ELF-1 (cell line): Measurements from ENCODE around the gene SOX12.

Experiments
- DNase-seq: peaks from one replicate; pipeline ENCODE4 v3.0.0-alpha.2; 2016; ENCODE audit warnings: low read depth, low spot score

SOX12 gene

DNA sequence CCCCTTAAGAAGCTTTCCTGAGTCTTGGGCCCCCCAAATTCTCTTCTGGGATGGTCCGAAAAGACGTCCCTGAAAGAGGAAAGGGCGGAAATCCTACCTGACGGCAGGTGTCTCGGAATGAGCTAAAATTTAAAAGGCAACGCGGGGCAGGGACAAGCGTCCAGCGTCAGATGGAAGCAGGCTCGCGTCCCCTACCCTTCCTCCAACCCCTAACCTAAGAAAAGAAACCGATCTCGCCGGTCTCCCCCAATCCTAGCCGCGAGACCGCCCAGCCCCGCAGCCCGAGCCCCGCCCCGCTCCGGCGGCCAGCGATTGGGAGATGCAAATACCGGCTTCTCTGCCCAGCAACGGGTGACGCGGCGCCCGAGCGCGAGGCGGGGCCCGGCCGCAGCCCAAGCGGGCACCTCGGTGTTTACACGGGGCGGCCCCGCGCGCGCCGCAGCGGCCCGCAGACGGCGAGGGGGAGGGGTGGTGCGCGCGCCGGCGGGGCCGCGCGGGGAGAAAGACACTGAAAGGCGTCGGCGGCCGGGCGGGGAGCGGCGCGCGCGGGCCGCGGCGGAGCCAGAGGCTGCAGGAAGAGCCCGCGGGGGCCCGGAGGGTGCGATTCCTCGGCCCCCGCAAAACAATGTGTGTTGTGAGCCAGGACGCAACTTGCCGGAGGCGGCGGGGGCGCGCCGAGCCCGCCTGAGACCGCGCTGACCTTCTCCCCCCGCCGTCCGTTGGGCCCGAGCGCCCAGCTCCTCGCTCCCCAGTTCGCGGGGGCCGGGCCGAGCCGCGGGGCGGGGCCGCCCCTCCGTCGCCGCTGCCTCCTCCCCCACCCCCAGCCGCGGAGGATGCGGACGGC is at the start of gene SOX12:
SOX12 (plus strand) TSS at position 508 of the 844 bp plus-strand sequence. CDS start 373 bp downstream, outside the sequence.
- DNase-seq, result peak; percentile 97

DNA sequence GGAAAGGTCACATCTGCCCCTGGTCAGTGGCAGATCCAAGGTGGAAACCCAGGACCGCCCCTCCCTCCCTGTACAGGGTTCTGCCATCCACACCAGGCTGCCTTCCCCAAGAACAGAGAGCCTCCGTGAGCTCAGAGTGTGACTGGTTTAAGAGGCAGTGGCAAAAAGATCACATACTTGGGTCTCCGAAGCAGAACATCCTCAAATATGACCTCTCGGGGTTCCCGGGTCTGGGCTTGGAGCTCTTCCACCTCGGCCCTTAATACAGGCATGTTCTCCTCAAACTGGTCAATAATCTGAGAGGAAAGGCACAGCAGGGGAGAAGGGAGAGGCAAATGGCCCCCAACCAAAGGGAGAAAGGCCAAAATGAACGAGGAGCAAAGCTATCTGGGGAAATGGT is 49.6 kb upstream of the SOX12 start:
- DNase-seq, result no peak

DNA sequence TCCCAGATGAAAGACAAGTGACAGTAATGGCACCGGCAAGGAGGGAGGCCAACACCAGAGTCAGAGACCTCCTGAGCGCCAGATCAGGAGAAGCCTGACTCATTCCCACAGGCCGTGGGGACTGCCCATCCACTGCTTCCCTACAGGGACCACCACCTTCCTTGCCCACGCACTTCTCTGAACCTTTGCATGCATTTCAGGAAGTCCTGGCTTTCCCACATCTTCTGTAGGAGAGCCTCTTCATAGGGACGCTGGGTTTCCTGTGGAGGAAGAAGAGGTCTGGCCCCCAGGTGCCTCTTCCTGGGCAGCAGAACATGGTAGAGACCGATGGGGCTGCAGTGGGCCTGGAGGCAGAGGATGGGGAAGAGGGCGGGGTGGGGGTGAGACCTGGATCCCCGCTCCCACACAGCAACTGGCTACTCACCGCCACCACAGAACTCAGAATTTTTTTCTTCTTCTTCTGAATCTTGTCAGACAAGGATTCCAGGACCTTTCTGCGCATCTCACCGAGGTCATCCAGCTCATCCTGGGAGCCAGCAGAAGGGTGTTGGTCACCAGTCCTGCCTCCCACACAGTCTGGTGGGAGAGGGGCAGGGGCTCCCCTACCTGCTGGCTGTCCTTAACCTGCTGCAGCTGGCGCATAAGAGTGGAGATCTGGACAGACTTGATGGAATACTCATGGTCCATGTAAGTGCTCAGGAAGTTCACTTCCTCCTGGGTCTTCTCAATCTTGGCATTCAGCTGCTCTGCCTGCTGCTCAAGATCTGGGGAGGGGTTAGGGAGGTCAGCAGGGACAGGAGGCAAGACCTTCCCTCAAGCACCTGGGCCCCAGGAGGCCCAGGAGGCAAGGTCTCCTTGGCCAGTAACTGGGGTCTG is 48.5 kb upstream of the SOX12 start:
- no peak for DNase-seq

DNA sequence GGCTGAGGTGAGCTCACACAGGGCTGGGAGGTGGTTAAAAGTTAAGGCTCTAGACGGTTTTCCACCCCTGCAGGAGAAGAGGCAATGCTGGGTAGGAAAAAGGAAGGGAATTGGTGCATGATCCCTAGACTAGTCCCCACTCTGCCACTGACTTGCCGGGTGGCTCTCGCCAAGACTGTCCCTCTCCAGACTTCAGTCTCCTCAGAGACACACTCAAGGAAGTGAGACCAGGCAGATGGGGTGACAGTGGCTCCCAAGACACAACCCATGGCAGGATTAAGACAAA is 47.9 kb upstream of the SOX12 start:
- DNase-seq, result no peak

DNA sequence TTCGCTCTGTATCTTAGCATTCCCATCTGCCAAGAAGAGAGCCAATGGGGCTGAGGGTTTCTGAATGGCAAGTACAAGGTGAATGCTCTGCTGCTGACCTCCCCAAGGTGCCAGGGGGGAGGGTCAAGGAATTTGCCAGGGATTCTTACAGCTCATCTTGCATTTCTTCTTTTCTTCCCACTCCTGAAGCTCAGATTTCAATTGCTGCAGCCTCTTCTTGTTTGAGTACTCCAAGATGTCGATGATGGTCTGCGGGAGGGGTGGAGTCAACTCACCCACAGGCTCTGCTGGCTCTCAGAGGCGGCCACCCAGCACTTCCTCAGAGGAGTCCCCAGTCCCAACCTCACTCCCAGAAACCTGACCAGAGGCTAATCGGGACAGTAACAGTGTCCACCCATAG is 47.2 kb upstream of the SOX12 start:
- DNase-seq, result no peak

DNA sequence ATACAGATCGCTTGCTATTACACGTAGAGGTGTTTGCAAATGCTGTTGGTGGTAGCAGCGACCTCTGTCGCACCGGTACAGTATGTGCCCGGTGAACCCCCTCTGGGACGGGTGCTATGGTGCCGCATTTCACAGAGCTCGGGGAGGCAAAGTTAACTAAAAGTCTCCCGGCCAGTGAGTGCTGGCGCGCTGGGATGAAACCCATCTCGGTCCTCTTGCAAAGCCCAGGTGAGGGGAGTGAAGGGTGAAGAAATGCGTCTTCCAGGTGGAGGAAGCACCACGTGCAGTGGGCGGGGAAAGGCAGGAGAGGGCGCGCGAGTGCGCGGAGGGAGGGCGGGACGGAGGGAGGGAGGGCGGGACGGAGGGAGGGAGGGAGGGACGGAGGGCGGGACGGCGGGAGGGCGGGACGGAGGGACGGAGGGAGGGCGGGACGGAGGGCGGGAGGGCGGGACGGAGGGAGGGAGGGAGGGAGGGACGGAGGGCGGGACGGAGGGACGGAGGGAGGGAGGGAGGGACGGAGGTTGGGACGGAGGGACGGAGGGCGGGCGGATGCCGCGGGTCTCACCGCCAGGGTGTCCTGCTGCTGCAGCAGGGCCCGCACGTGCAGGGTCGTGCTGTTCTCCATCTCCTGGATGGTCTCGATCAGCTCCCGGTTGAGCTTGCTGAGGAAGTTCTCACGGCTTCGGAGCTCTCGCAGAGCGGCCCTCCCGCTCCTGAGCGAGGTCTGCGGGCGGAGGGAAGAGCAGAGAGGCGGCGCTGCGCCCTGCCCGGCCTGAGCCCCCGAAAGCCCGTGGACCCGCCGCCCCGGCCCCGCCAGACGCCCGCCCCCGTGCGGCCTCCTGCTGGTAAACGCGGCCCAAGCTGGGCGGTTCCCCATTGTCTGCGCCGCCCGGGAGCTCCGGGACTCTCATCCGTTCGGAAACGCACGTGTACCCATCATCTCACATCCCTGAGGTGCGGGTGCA is 46.5 kb upstream of the SOX12 start:
- peak; percentile 51 for DNase-seq

DNA sequence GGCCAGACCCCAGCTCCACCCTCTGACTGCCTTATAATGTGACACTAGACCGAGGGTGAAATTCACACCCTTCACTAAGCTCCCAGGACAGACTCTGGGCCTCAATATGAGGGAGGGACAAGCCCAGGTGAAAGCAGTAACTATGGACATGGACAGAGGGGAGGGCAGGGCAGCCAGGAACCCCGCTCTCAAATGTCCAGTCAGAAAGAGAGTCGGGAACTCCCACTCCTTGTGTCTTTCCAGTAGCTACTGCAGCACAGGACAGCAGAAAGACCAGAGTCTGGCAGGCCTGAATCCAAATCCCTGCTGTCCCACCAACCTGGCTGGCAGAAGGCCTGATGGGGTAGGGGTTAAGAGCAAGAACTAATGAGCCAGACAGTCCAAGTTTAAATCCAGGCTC is 41.2 kb upstream of the SOX12 start:
- no peak for DNase-seq

DNA sequence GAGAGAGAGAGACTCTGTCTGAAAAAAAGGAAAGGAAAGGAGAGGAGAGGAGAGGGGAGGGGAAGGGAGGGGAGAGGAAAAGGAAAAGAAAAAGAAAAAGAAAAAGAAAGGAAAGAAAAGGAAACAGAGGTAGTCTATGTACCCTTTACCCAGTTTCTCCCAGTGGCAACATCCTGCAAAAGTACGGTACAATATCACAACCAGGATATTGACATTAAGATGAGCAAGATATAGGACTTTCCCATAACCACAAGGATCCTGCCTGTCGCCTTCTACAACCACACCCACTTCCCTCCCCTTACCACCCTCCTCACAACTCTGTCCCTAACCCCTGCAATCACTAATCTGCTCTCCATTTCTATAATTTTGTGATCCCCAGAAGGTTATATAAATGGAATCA is 38.8 kb upstream of the SOX12 start:
- no peak for DNase-seq

DNA sequence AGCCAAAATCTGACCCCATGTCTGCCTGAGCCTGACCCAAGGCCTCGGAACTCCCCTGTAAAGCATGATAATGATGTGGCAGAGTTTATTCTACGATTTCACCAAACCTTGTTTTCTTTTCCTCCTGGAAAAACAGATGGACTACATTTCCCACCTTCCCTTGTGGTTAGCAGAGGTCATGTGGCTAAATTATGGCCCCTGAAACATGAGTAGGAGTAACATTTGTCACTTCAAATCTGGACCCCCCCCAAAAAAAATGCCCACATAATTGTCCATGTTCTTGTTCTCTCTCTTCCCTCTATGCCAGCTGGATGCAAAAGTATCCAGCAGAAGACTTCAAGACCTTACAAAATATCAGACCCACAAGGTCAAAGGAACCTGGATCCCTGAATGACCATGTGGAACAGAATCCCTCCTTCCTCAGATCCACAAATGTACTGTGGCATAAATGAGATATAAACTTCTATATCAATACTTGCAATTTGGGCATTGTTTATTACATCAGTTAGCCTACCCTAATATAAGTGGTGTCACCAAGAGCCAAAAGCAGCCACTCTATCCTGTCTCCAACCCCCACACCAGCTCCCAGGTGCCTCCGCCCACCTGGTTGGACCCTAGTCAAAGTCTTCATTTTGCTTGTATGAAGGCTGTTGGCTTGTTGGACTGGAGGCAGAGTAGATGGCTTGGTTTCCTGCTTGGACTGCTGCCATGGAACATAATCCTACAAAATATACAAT is 36.2 kb upstream of the SOX12 start:
- DNase-seq, result no peak

DNA sequence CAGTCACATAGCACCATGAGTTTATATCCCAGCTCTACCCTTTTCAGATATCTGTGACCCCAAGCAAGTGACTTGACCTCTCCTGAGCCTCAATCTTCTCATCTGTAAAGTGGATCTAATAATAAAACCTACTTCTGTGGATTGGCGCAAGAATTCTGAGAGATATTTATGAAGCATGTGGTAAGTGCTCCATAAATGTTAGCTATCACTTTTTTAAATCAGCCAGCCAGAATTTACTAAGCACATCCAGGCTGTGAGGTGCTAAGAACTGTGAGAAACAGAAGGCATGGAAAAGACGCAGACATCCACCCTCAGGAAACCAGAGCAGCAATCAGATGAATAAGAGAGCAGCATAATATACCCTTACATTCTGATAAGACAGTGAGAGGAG is 35.7 kb upstream of the SOX12 start:
- DNase-seq, result no peak

DNA sequence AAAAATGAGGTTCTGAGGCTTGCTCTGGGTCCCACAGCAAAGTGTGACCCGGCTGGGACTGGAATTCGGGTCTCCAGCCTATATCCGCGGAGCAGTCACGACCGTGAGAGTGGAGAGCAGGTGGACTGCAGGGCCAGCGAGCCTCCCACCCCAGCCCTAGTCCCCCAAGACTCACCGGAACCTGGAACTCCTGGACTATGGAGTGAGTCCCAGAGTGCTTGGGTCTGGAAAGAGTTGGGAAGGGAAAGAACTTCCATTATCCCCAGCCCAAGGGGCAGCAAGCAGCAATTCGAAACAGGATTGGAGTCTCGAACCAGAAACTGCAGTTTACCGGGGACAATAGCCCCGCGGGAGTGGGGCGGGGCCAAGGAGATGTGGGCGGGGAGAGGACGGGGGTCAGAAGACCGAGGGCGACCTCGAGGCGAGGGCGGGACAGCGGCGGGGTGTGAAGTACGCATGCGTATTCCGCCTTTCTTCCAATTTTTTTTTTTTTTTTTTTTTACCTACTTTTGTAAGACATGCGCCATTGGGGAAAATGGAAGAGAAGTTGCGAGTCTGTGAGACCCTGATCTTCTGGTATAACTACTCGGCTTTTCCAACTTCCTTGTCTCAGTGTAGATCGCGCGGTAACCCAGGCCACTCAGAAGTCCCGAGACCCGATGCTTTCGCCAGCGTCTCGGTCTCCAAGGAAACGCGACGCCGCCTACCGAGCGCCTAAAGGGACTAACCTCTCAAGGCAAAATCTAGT is 35.1 kb upstream of the SOX12 start, which contains the start of gene C20orf96:
C20orf96 (minus strand) TSS at position 667 of the 748 bp plus-strand sequence; CDS start at position 527, 140 bp downstream.
- DNase-seq, result peak; percentile 93

DNA sequence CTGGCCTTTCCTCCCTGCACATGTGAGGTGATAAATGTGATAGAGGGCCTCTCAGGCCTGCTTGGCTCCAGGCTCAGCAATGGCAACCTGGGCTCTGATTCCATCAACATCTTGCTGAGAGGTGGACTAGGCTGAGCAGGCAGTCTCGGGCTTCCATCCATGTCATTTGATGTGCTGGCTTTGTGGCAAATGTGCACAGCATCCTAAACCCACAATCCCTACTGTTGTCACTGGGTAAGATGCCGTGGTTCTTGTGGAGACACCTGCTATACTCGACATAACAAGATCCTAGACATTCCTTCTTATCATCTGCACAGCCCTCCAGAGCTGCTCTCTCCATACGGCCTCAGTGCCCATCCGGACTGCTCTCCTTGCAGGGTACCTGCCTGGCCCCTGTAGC is 30.8 kb upstream of the SOX12 start:
- DNase-seq, result no peak

DNA sequence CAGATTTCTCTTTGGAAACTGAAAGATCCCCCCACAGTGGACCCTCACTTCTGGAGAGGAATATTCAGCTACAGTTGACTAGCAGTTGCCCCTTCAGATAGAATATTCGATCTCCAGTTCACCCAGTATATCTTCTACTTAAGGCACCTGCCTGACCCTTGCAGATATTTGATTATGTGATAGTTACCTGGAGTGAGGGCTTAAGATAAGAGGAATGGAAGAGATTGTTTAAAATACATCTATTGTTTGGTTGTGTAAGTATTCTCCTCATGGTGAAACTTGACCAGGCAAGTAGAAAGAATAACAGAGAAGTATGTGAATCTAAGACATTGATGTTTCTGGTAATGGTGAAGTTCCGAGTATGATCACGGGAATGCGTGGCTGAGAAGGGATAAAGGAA is 29.5 kb upstream of the SOX12 start:
- DNase-seq, result no peak

DNA sequence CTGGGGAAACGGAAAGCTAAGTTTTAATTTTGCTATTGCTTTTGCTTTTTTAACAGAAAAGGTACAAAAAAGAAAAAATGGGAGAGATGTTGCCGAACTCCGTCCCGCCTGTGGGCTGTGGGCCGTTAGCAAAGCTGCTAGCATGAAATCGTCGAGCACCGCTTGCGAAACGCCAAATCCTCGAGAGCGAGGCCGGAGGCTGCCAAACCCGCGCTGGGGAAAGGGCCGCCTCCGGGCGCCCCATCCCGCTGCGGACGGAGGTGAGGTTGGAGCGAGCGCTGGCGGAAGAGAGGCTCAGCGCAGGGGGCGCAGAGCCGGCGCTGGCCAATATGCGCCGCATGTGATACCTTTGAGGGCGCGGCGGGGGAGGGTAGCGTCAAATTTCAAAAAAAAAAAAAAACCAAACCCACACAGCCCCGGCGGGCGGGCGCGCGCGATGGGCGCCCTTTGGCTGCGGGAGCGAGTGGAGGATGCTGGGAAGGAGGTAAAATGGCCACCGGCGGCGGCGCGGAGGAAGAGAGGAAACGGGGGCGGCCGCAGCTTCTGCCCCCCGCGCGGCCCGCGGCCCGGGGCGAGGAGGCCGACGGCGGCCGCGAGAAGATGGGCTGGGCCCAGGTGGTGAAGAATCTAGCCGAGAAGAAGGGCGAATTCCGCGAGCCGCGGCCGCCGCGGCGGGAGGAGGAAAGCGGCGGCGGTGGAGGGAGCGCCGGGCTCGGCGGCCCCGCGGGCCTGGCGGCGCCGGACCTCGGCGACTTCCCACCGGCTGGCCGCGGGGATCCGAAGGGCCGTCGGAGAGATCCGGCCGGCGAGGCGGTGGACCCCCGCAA is 28.0 kb upstream of the SOX12 start, which contains the start of gene ZCCHC3:
ZCCHC3 (plus strand) TSS at position 473 of the 827 bp plus-strand sequence; CDS start at position 490, 17 bp downstream.
- peak; percentile 98 for DNase-seq

DNA sequence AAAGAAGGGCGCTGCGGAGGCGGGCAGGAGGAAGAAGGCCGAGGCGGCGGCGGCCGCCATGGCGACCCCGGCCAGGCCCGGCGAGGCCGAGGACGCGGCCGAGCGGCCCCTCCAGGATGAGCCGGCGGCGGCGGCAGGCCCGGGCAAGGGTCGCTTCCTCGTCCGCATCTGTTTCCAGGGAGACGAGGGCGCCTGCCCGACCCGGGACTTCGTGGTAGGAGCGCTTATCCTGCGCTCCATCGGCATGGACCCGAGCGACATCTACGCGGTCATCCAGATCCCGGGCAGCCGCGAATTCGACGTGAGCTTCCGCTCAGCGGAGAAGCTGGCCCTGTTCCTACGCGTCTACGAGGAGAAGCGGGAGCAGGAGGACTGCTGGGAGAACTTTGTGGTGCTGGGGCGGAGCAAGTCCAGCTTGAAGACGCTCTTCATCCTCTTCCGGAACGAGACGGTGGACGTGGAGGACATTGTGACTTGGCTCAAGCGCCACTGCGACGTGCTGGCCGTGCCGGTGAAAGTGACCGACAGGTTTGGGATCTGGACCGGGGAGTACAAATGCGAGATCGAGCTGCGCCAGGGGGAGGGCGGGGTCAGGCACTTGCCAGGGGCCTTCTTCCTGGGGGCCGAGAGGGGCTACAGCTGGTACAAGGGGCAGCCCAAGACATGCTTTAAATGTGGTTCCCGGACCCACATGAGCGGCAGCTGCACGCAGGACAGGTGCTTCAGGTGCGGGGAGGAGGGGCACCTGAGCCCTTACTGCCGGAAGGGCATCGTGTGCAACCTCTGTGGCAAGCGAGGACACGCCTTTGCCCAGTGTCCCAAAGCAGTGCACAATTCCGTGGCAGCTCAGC is 27.2 kb upstream of the SOX12 start:
- DNase-seq, result peak; percentile 45

DNA sequence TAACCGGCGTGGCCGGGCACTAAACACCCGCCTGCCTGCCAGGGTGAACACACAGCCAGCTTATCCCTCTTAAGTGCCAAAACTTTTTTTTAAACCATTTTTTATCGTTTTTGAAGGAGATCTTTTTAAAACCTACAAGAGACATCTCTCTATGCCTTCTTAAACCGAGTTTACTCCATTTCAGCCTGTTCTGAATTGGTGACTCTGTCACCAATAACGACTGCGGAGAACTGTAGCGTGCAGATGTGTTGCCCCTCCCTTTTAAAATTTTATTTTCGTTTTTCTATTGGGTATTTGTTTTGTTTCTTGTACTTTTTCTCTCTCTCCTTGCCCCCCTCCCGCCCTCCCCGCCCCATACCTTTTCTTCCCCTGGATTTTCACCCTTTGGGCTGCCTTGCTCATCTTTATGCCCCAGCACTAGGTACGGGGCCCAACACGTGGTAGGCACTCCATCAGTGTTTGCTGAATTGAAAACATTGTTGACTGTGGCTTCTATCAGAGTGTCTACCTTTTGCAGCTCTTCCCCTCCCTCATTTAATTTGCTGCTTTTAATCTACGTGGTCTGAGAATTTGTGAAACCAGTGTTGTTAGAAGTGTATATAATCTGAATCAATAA is 26.5 kb upstream of the SOX12 start:
- no peak for DNase-seq

DNA sequence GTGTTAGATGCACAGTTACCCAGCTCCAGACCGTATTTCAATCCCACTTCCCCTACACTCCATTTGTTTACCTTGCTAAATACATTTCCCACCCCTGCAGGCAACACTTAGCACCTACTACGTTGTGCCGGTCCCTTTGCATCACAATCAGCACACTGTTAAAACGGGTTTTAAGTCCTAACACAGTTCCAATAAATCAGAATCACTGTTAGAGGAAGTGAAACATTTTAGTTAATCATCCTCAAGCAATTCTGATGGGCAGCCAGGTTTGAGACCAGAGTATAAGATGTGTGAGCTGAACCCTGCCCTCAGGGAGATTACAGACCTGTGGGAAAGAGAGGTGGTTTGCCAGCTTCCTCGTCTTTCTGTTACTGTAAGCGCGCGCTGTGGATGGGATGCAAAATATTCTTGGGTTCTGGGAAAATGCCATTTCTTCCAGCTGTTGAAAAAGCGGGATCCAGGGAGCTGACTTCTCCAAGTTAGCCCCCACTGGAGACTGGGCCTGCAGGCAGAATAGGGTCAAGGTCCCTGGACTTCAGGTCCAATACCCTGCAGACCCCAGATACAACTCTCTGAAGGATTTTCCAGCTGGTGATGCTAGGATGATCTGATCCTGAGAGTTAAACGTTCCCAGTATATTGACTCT is 24.9 kb upstream of the SOX12 start:
- peak; percentile 63 for DNase-seq
